Fibroblast of lung (primary cell): ENCODE results near the gene CCNB3. TPM values are rescaled to one million over a fixed set of nuclear protein-coding genes. Genes with fewer than 3 reads are reported as not detected.

Experiments
- DNase-seq, 2 donors: peaks; one replicate each; pipeline versions ENCODE4 v3.0.0 to v3.0.0-alpha.2; 2010; ENCODE audit warnings: low read depth in 2 of 2
- H2AFZ ChIP-seq: 2 replicates; pipeline ENCODE4 v1.5.1; 2012; ENCODE audit warnings: low read length, control low read depth, inconsistent platforms
- H3K27ac ChIP-seq: 2 replicates; pipeline ENCODE4 v1.5.1; 2011; ENCODE audit warnings: low read length, control low read depth; ENCODE audit not compliant: insufficient read depth
- H3K27me3 ChIP-seq: 2 replicates; pipeline ENCODE4 v1.5.1; 2011; ENCODE audit warnings: mild to moderate bottlenecking, low read length; ENCODE audit not compliant: control insufficient read depth, insufficient read depth
- H3K36me3 ChIP-seq: 2 replicates; pipeline ENCODE4 v1.5.1; 2011; ENCODE audit warnings: low read length; ENCODE audit not compliant: control insufficient read depth, insufficient read depth
- H3K4me1 ChIP-seq: 2 replicates; pipeline ENCODE4 v1.5.1; 2011; ENCODE audit warnings: low read length; ENCODE audit not compliant: control insufficient read depth, insufficient read depth; ENCODE audit errors: extremely low read depth
- H3K4me2 ChIP-seq: 2 replicates; pipeline ENCODE4 v1.5.1; 2011; ENCODE audit warnings: low read length, control low read depth; ENCODE audit not compliant: insufficient read depth; ENCODE audit errors: extremely low read depth
- H3K4me3 ChIP-seq, 4 experiments: fragments of 200-600 bp in 1 of 4; sonication (generic) in 1 of 4; replicated peaks in 1 of 4; 2 replicates each; pipeline ENCODE4 v1.5.1; 2011 to 2016; ENCODE audit warnings: low read length in 4 of 4, low read depth in 3 of 4, mild to moderate bottlenecking in 3 of 4, control low read depth in 2 of 4, inconsistent platforms in 1 of 4, mixed read lengths in 1 of 4; ENCODE audit not compliant: insufficient read depth in 1 of 4; ENCODE audit errors: control extremely low read depth in 1 of 4
- H3K79me2 ChIP-seq: 2 replicates; pipeline ENCODE4 v1.5.1; 2012; ENCODE audit warnings: mild to moderate bottlenecking, low read length, inconsistent platforms; ENCODE audit not compliant: control insufficient read depth, insufficient read depth
- H3K9ac ChIP-seq: 2 replicates; pipeline ENCODE4 v1.5.1; 2011; ENCODE audit warnings: mild to moderate bottlenecking, low read length, control low read depth; ENCODE audit not compliant: insufficient read depth
- H3K9me3 ChIP-seq: 2 replicates; pipeline ENCODE4 v1.5.1; 2012; ENCODE audit warnings: low read depth, low read length; ENCODE audit not compliant: control insufficient read depth, insufficient read depth
- H4K20me1 ChIP-seq: 2 replicates; pipeline ENCODE4 v1.5.1; 2011; ENCODE audit warnings: low read length; ENCODE audit not compliant: control insufficient read depth, insufficient read depth; ENCODE audit errors: extremely low read depth
- CTCF ChIP-seq, 2 donors: IDR thresholded peaks in 1 of 2; conservative IDR thresholded peaks in 1 of 2; 1 replicate in 1 of 2; 2 replicates in 1 of 2; pipeline ENCODE4 v1.5.1; 2011 to 2012; ENCODE audit warnings: low read length in 2 of 2, control low read depth in 1 of 2, inconsistent platforms in 1 of 2, low read depth in 1 of 2, mild to moderate bottlenecking in 1 of 2
- EZH2 ChIP-seq: IDR thresholded peaks from 2 replicates; pipeline ENCODE4 v1.5.1; 2012; ENCODE audit warnings: low read length, control low read depth, mild to moderate bottlenecking; ENCODE audit errors: missing control alignments
- polyA plus RNA-seq, 2 donors: library from polyadenylated mRNA; depleted of rRNA in 1 of 2; stranded (reverse) in 1 of 2; unstranded in 1 of 2; fragments of >200 nt; gene quantifications; 2 replicates each; pipeline ENCODE4 v1.2.1, GENCODE V29; 2011 to 2012; ENCODE audit warnings: missing spikeins in 1 of 2
- total RNA-seq: library from RNA; depleted of rRNA; stranded (reverse); fragments of >200 nt; gene quantifications from 2 replicates; pipeline ENCODE4 v1.2.1, GENCODE V29; 2014

The CCNB3 gene
- total and polyA plus RNA-seq, 2 donors (not counting 1 experiment from before 2014, with no cell fraction given) = 0.44 to 0.83 TPM

GRCh38 chrX:50343917-50344316, 139.4 kb downstream of the CCNB3 start:
- DNase-seq = no peak
- Histone ChIP-seq H3K9me3 (no peaks in the 10 kb centered on the region), H3K27ac (no peak overlapping the region), H3K4me2 (no peak overlapping the region), H3K4me3 (no peak overlapping the region), H3K4me1 (no peaks in the 10 kb centered on the region), H4K20me1 (no peaks in the 10 kb centered on the region), H2AFZ (no peak overlapping the region), H3K9ac (no peak overlapping the region), H3K27me3 (no peaks in the 10 kb centered on the region), H3K79me2 (no peaks in the 10 kb centered on the region), H3K36me3 (no peaks in the 10 kb centered on the region)
- TF ChIP-seq EZH2 (no peak), CTCF (conservative IDR thresholded peaks at IDR 0.05 in 1 of 2, IDR thresholded peaks at IDR 0.05 in 1 of 2; ENCODE audit: low read depth in 1 of 2, low read length in 2 of 2) (no peak)

- Histone ChIP-seq H3K9ac (no peak overlapping the region), H3K27me3 (no peaks in the 10 kb centered on the region), H3K9me3 (no peaks in the 10 kb centered on the region), H3K36me3 (no peaks in the 10 kb centered on the region), H3K4me1 (no peaks in the 10 kb centered on the region), H2AFZ (no peak overlapping the region), H3K79me2 (no peaks in the 10 kb centered on the region), H3K4me2 (no peak overlapping the region), H3K27ac (no peak overlapping the region), H3K4me3 (no peak overlapping the region), H4K20me1 (no peaks in the 10 kb centered on the region)
- TF ChIP-seq CTCF (conservative IDR thresholded peaks at IDR 0.05 in 1 of 2, IDR thresholded peaks at IDR 0.05 in 1 of 2; ENCODE audit: low read depth in 1 of 2, low read length in 2 of 2) (no peak), EZH2 (no peak)
- DNase-seq = no peak
Observed at GRCh38 chrX:50372966-50373365, 168.4 kb downstream of the CCNB3 start.

- DNase-seq = no peak
- TF ChIP-seq CTCF (conservative IDR thresholded peaks at IDR 0.05 in 1 of 2, IDR thresholded peaks at IDR 0.05 in 1 of 2; ENCODE audit: low read depth in 1 of 2, low read length in 2 of 2) = no peak
- no peak for TF ChIP-seq EZH2
- Histone ChIP-seq H3K36me3 (no peaks in the 10 kb centered on the region), H3K9ac (no peak overlapping the region), H3K4me3 (no peak overlapping the region), H3K4me1 (no peaks in the 10 kb centered on the region), H4K20me1 (no peaks in the 10 kb centered on the region), H3K9me3 (no peaks in the 10 kb centered on the region), H3K27me3 (no peaks in the 10 kb centered on the region), H3K27ac (no peak overlapping the region), H3K79me2 (no peaks in the 10 kb centered on the region), H2AFZ (no peak overlapping the region), H3K4me2 (no peak overlapping the region)
Observed at GRCh38 chrX:50375481-50376267, 171.1 kb downstream of the CCNB3 start.
